Measurements from ENCODE around the gene ATXN7L3B. TPM values are rescaled to one million over a fixed set of nuclear protein-coding genes. Genes with fewer than 3 reads are reported as not detected.

Gene ATXN7L3B, protein sequence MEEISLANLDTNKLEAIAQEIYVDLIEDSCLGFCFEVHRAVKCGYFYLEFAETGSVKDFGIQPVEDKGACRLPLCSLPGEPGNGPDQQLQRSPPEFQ
- total RNA-seq = 16.9 and 26.8 TPM in 2 replicates

GRCh38 chr12:74537707-74538385, at the start of gene ATXN7L3B:
TSS of gene ATXN7L3B (plus strand) at chr12:74537835. CDS start at chr12:74538113, 278 bp downstream.

